ENCODE results near the gene LRSAM1.
A peak's percentile ranks its signal among the peaks of the same experiment; 100 is the strongest.

- TF ChIP-seq CTCF (IDR thresholded peaks at IDR 0.05) (no peak), POLR2AphosphoS5 (IDR thresholded peaks at IDR 0.05) (peak in 2 of 4 donors; percentile 48 to 49), POLR2A (IDR thresholded peaks at IDR 0.05) (no peak), EP300 (IDR thresholded peaks at IDR 0.05) (no peak)
These were observed 85.7 kb downstream of the LRSAM1 start for GRCh38 chr9:127537014-127537413.
